Uterus (tissue), 4 donors: ENCODE data around the gene NCOA1. TPM values are rescaled to one million over a fixed set of nuclear protein-coding genes. Genes with fewer than 3 reads are reported as not detected.
"Not testable (repeated sequence)": the region's sequence is repeated elsewhere in the genome, so short reads cannot be mapped to it uniquely, and the experiment has no call there.

Source experiments
- DNase-seq, 2 donors: peaks; one replicate each; pipeline ENCODE4 v3.0.0-alpha.2; 2019 to 2020
- H3K27ac ChIP-seq, 2 donors: fragments of 200-600 bp; sonication (generic); 1 replicate in 1 of 2; 2 replicates in 1 of 2; pipeline ENCODE4 v1.5.1; 2016 to 2018
- H3K27me3 ChIP-seq, 2 donors: fragments of 200-600 bp; sonication (generic); one replicate each; pipeline ENCODE4 v1.5.1; 2018 to 2019; ENCODE audit warnings: control low read depth in 1 of 2
- H3K36me3 ChIP-seq, 2 donors: fragments of 200-600 bp; sonication (generic); one replicate each; pipeline ENCODE4 v1.5.1; 2019; ENCODE audit warnings: control low read depth in 1 of 2
- H3K4me1 ChIP-seq, 2 donors: fragments of 200-600 bp; sonication (generic); one replicate each; pipeline ENCODE4 v1.5.1; 2018 to 2019; ENCODE audit warnings: control low read depth in 1 of 2
- H3K4me3 ChIP-seq, 2 donors: fragments of 200-600 bp; sonication (generic); 1 replicate in 1 of 2; 2 replicates in 1 of 2; pipeline ENCODE4 v1.5.1; 2018 to 2019; ENCODE audit warnings: mild to moderate bottlenecking in 1 of 2
- H3K9me3 ChIP-seq, 2 donors: fragments of 200-600 bp; sonication (generic); one replicate each; pipeline ENCODE4 v1.5.1; 2019; ENCODE audit warnings: control low read depth in 1 of 2
- CTCF ChIP-seq, 4 experiments: fragments of 200-600 bp in 2 of 4; fragments of 450-650 bp in 2 of 4; sonication (generic) in 2 of 4; IDR thresholded peaks; one replicate each; pipeline ENCODE4 v1.5.1; 2016 to 2019; ENCODE audit warnings: antibody characterized with exemption in 4 of 4, mild to moderate bottlenecking in 2 of 4, moderate library complexity in 1 of 4
- POLR2A ChIP-seq, 2 donors: fragments of 450-650 bp; IDR thresholded peaks; one replicate each; pipeline ENCODE4 v1.6.1; 2016; ENCODE audit warnings: antibody characterized with exemption in 2 of 2, mild to moderate bottlenecking in 1 of 2, moderate library complexity in 1 of 2
- intact Hi-C: fragments of 100-400 bp; cut with DNase I; formaldehyde crosslinking; loops from one replicate; pipeline ENCODE4 v1.15.1; 2023; ENCODE audit warnings: low total_unique reads
- total RNA-seq, 4 donors: library from RNA; depleted of rRNA in 3 of 4; stranded (reverse); fragments of >200 nt in 3 of 4; gene quantifications; one replicate each; pipeline versions ENCODE4 v1.1.0 to v1.2.4, GENCODE V29; 2014 to 2023
- donor health status: DM: yes; HTN: yes; CAD: no.

The NCOA1 gene
- total RNA-seq, 4 donors from 2014 or later, result 38.7 to 88.5 (median 62.0) TPM

GRCh38 chr2:24576146-24576545, 85.1 kb downstream of the NCOA1 start:
- Histone ChIP-seq H3K4me1 (peaks cover 0 to 3% of the 10 kb centered on the region in 2 donors), H3K9me3 (no peaks in the 10 kb centered on the region), H3K27ac (no peak overlapping the region), H3K4me3 (no peak overlapping the region), H3K27me3 (no peaks in the 10 kb centered on the region), H3K36me3 (no peaks in the 10 kb centered on the region)
- TF ChIP-seq POLR2A (IDR thresholded peaks at IDR 0.05) (no peak), CTCF (IDR thresholded peaks at IDR 0.05) (no peak)
- DNase-seq, result no peak
- intact Hi-C loops, result no loop called here

- no peak overlapping the region for H3K4me3 ChIP-seq
- no peaks in the 10 kb centered on the region for H3K36me3 ChIP-seq
- TF ChIP-seq CTCF (IDR thresholded peaks at IDR 0.05) (no peak), POLR2A (IDR thresholded peaks at IDR 0.05) (no peak)
- no peaks in the 10 kb centered on the region for H3K27me3 ChIP-seq
- DNase-seq, result no peak
- peaks cover 0 to 3% of the 10 kb centered on the region in 2 donors for H3K4me1 ChIP-seq
- intact Hi-C loops, result no loop called here
- no peaks in the 10 kb centered on the region for H3K9me3 ChIP-seq
- H3K27ac ChIP-seq, result no peak overlapping the region
Measured at GRCh38 chr2:24576617-24577016, 85.6 kb downstream of the NCOA1 start.

- no peaks in the 10 kb centered on the region for H3K27me3 ChIP-seq
- H3K27ac ChIP-seq, result no peak overlapping the region
- no peak for DNase-seq
- intact Hi-C loops, result no loop called here
- H3K4me3 ChIP-seq, result no peak overlapping the region
- H3K36me3 ChIP-seq, result no peaks in the 10 kb centered on the region
- no peaks in the 10 kb centered on the region for H3K4me1 ChIP-seq
- TF ChIP-seq CTCF (IDR thresholded peaks at IDR 0.05) (no peak), POLR2A (IDR thresholded peaks at IDR 0.05) (no peak)
- no peaks in the 10 kb centered on the region for H3K9me3 ChIP-seq
Measured at GRCh38 chr2:24577481-24577880, 86.4 kb downstream of the NCOA1 start.

GRCh38 chr2:24579053-24579803, 88.2 kb downstream of the NCOA1 start:
- Histone ChIP-seq H3K4me3 (no peak overlapping the region), H3K4me1 (no peaks in the 10 kb centered on the region), H3K27ac (no peak overlapping the region), H3K27me3 (no peaks in the 10 kb centered on the region), H3K9me3 (no peaks in the 10 kb centered on the region), H3K36me3 (no peaks in the 10 kb centered on the region)
- no peak for DNase-seq
- no peak for TF ChIP-seq CTCF (IDR thresholded peaks at IDR 0.05)
- no peak for TF ChIP-seq POLR2A (IDR thresholded peaks at IDR 0.05)
- intact Hi-C loops, result no loop called here

- Histone ChIP-seq H3K4me1 (no peaks in the 10 kb centered on the region), H3K27me3 (no peaks in the 10 kb centered on the region), H3K36me3 (no peaks in the 10 kb centered on the region), H3K4me3 (no peak overlapping the region), H3K9me3 (no peaks in the 10 kb centered on the region), H3K27ac (no peak overlapping the region)
- DNase-seq, result no peak
- intact Hi-C loops, result no loop called here
- no peak for TF ChIP-seq POLR2A (IDR thresholded peaks at IDR 0.05)
- TF ChIP-seq CTCF (IDR thresholded peaks at IDR 0.05), result no peak
Measured at GRCh38 chr2:24580561-24580960, 89.5 kb downstream of the NCOA1 start.

GRCh38 chr2:24581971-24582370, 90.9 kb downstream of the NCOA1 start:
- intact Hi-C loops, H3K27ac ChIP-seq, H3K9me3 ChIP-seq, H3K4me3 ChIP-seq, H3K4me1 ChIP-seq, H3K36me3 ChIP-seq, H3K27me3 ChIP-seq, DNase-seq: not testable (repeated sequence)
